ENCODE measurements around the gene HECA. TPM values are rescaled to one million over a fixed set of nuclear protein-coding genes. Genes with fewer than 3 reads are reported as not detected.

HECA gene
- total and polyA plus RNA-seq, 4 donors = 2.3 to 11.1 (median 5.9) TPM

GRCh38 chr6:139186242-139186641 lies 51.4 kb downstream of the HECA start:
- H3K9me3 ChIP-seq (ENCODE audit: control insufficient read depth in 4 of 4, low read length in 3 of 4) = no peaks in the 10 kb centered on the region
- no peaks in the 10 kb centered on the region for H3K4me1 ChIP-seq (ENCODE audit: control insufficient read depth in 4 of 4, insufficient read depth in 4 of 4, low read length in 3 of 4)
- H3K27me3 ChIP-seq (ENCODE audit: control insufficient read depth in 4 of 4, insufficient read depth in 4 of 4, low read length in 3 of 4) = no peaks in the 10 kb centered on the region
- H3K27ac ChIP-seq (ENCODE audit: low read depth in 1 of 2, low read length in 2 of 2) = no peak overlapping the region
- no peak overlapping the region for H3K9ac ChIP-seq (ENCODE audit: low read depth in 1 of 2, low read length in 2 of 2)
- DNase-seq (ENCODE audit: low spot score) = no peak
- no peak overlapping the region for H3K4me3 ChIP-seq (ENCODE audit: low read depth in 1 of 3, low read length in 3 of 3)
- TF ChIP-seq ATF3 (IDR thresholded peaks at IDR 0.05) = no peak
- no peak for TF ChIP-seq CTCF (IDR thresholded peaks at IDR 0.05; ENCODE audit: low read depth, low read length, missing input control)
- no peak for TF ChIP-seq SP1 (IDR thresholded peaks at IDR 0.05)
- TF ChIP-seq MAX (IDR thresholded peaks at IDR 0.05) = no peak
- TF ChIP-seq NR2F2 (IDR thresholded peaks at IDR 0.05) = no peak
- no peak for TF ChIP-seq YY1 (IDR thresholded peaks at IDR 0.05)
- TF ChIP-seq ZBTB33 (IDR thresholded peaks at IDR 0.05) = no peak
- TF ChIP-seq HNF4G (IDR thresholded peaks at IDR 0.05) = no peak
- WGBS = 89% methylated on average over 3 of the region's 3 CpGs
- H3K36me3 ChIP-seq (ENCODE audit: control insufficient read depth in 4 of 4, insufficient read depth in 3 of 4, low read depth in 1 of 4, low read length in 3 of 4) = peaks cover 0 to 1% (median under 1%) of the 10 kb centered on the region in 4 donors

- Histone ChIP-seq H3K27me3 (ENCODE audit: control insufficient read depth in 4 of 4, insufficient read depth in 4 of 4, low read length in 3 of 4) (no peaks in the 10 kb centered on the region), H3K9ac (ENCODE audit: low read depth in 1 of 2, low read length in 2 of 2) (no peak overlapping the region), H3K9me3 (ENCODE audit: control insufficient read depth in 4 of 4, low read length in 3 of 4) (no peaks in the 10 kb centered on the region), H3K36me3 (ENCODE audit: control insufficient read depth in 4 of 4, insufficient read depth in 3 of 4, low read depth in 1 of 4, low read length in 3 of 4) (no peaks in the 10 kb centered on the region), H3K4me1 (ENCODE audit: control insufficient read depth in 4 of 4, insufficient read depth in 4 of 4, low read length in 3 of 4) (no peaks in the 10 kb centered on the region), H3K27ac (ENCODE audit: low read depth in 1 of 2, low read length in 2 of 2) (no peak overlapping the region), H3K4me3 (ENCODE audit: low read depth in 1 of 3, low read length in 3 of 3) (no peak overlapping the region)
- DNase-seq (ENCODE audit: low spot score) = no peak
- TF ChIP-seq NR2F2 (IDR thresholded peaks at IDR 0.05) = no peak
- TF ChIP-seq FOXA2 (IDR thresholded peaks at IDR 0.05) = no peak
- TF ChIP-seq EGR1 (IDR thresholded peaks at IDR 0.05; ENCODE audit: low read depth in 2 of 2) = no peak
- no peak for TF ChIP-seq MAX (IDR thresholded peaks at IDR 0.05)
- TF ChIP-seq SP1 (IDR thresholded peaks at IDR 0.05) = no peak
- no peak for TF ChIP-seq YY1 (IDR thresholded peaks at IDR 0.05)
- no peak for TF ChIP-seq FOXA1 (IDR thresholded peaks at IDR 0.05)
- no peak for TF ChIP-seq RAD21 (IDR thresholded peaks at IDR 0.05)
- TF ChIP-seq HNF4G (IDR thresholded peaks at IDR 0.05) = no peak
- no peak for TF ChIP-seq ATF3 (IDR thresholded peaks at IDR 0.05)
- no peak for TF ChIP-seq CTCF (IDR thresholded peaks at IDR 0.05; ENCODE audit: low read depth, low read length, missing input control)
- TF ChIP-seq TAF1 (conservative IDR thresholded peaks at IDR 0.05) = no peak
- no peak for TF ChIP-seq GABPA (IDR thresholded peaks at IDR 0.05 in 1 of 2, conservative IDR thresholded peaks at IDR 0.05 in 1 of 2)
- TF ChIP-seq JUND (IDR thresholded peaks at IDR 0.05) = no peak
- no peak for TF ChIP-seq RXRA (IDR thresholded peaks at IDR 0.05)
- no peak for TF ChIP-seq HNF4A (conservative IDR thresholded peaks at IDR 0.05)
- no peak for TF ChIP-seq ZBTB33 (IDR thresholded peaks at IDR 0.05)
- 89% methylated on average over 1 of the region's 1 CpG for WGBS
Observed at GRCh38 chr6:139186692-139187091, 51.8 kb downstream of the HECA start.
